GM12878 (cell line): Measurements from ENCODE around the gene CARMIL3. TPM values are rescaled to one million over a fixed set of nuclear protein-coding genes. Genes with fewer than 3 reads are reported as not detected.

ENCODE experiments used
- CHD4 ChIP-seq: fragments of 200-600 bp; sonication (generic); IDR thresholded peaks from 2 replicates; pipeline ENCODE4 v1.6.1; 2016; ENCODE audit warnings: mild to moderate bottlenecking
- HCFC1 ChIP-seq: fragments of 150-350 bp; IDR thresholded peaks from 2 replicates; pipeline ENCODE4 v1.6.1; 2014; ENCODE audit warnings: low read length
- SMARCA5 ChIP-seq: fragments of 450-650 bp; IDR thresholded peaks from 2 replicates; pipeline ENCODE4 v1.6.1; 2017; ENCODE audit warnings: mild to moderate bottlenecking
- polyA plus RNA-seq, 11 experiments: library from polyadenylated mRNA; depleted of rRNA in 4 of 11; unstranded in 6 of 11; stranded (reverse) in 5 of 11; fragments of >200 nt; fragmentation: Nextera tagmentation in 4 of 11; fragmentation: Illumina TruSeq in 1 of 11; extraction: Ambion mirVana in 4 of 11; extraction: Trizol in 1 of 11; gene quantifications; 1 replicate in 1 of 11; 2 replicates in 10 of 11; pipeline versions ENCODE4 v1.2.1 to v1.2.3, GENCODE V29; 2011 to 2016; ENCODE audit warnings: inconsistent platforms in 2 of 11, missing spikeins in 2 of 11, low read depth in 1 of 11
- total RNA-seq, 4 experiments: library from RNA; depleted of rRNA in 3 of 4; stranded (reverse); fragments of >200 nt in 3 of 4; fragmentation: Illumina TruSeq in 1 of 4; extraction: Trizol in 1 of 4; gene quantifications; 2 replicates each; pipeline versions ENCODE4 v1.2.1 to v1.2.3, GENCODE V29; 2013 to 2021
- TF ChIP-seq, protein P1 (sequence below): IDR thresholded peaks from 2 replicates; pipeline ENCODE4 v1.6.1; 2012; ENCODE audit warnings: mild to moderate bottlenecking, low read depth, low read length
- TF ChIP-seq, protein P2 (sequence below): fragments of 450-650 bp; IDR thresholded peaks from 2 replicates; pipeline ENCODE4 v1.6.1; 2017; ENCODE audit warnings: borderline replicate concordance

Gene CARMIL3
- total and polyA plus RNA-seq, 10 of the 15 experiments (the other 5 are each of a cell fraction or from before 2014, with no cell fraction given) = 0.09 to 0.32 (median 0.25) TPM; not detected in 3

DNA sequence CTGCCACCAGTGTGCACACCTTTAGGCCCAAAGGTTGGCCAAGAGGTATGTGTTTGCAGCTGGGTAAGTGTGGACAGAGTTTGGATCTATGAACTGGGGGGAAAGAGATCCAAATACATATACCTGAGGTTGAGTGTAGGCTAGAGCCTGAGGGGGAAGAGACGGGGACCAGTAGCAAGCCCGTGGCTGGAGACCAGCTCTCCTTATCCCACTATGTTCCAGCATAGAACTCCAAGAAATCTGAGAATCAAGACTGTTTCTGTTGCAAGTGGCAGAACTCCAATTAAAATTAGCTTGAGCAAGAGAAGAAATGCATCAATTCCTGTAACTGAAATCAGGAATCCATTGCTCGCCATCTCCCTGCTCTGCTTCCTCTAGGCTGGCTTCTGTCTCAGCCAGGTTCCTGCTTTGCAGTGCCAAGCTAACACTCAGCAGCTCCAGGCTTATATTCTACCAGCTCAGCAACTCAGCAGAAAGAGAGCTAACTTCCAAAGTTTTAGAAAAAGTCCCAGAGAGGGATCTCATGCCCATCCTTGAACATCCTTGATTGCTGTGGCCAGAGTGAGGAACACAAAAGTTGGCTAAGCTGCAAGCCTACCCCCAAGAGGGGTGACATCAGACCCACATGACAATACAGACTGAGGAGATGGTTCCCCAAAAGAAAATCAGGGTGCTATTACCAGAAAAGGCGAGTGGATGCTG is 40.8 kb downstream of the CARMIL3 start (continued):
- TF ChIP-seq, protein P1, sequence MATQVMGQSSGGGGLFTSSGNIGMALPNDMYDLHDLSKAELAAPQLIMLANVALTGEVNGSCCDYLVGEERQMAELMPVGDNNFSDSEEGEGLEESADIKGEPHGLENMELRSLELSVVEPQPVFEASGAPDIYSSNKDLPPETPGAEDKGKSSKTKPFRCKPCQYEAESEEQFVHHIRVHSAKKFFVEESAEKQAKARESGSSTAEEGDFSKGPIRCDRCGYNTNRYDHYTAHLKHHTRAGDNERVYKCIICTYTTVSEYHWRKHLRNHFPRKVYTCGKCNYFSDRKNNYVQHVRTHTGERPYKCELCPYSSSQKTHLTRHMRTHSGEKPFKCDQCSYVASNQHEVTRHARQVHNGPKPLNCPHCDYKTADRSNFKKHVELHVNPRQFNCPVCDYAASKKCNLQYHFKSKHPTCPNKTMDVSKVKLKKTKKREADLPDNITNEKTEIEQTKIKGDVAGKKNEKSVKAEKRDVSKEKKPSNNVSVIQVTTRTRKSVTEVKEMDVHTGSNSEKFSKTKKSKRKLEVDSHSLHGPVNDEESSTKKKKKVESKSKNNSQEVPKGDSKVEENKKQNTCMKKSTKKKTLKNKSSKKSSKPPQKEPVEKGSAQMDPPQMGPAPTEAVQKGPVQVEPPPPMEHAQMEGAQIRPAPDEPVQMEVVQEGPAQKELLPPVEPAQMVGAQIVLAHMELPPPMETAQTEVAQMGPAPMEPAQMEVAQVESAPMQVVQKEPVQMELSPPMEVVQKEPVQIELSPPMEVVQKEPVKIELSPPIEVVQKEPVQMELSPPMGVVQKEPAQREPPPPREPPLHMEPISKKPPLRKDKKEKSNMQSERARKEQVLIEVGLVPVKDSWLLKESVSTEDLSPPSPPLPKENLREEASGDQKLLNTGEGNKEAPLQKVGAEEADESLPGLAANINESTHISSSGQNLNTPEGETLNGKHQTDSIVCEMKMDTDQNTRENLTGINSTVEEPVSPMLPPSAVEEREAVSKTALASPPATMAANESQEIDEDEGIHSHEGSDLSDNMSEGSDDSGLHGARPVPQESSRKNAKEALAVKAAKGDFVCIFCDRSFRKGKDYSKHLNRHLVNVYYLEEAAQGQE = no peak
- TF ChIP-seq, protein P2, sequence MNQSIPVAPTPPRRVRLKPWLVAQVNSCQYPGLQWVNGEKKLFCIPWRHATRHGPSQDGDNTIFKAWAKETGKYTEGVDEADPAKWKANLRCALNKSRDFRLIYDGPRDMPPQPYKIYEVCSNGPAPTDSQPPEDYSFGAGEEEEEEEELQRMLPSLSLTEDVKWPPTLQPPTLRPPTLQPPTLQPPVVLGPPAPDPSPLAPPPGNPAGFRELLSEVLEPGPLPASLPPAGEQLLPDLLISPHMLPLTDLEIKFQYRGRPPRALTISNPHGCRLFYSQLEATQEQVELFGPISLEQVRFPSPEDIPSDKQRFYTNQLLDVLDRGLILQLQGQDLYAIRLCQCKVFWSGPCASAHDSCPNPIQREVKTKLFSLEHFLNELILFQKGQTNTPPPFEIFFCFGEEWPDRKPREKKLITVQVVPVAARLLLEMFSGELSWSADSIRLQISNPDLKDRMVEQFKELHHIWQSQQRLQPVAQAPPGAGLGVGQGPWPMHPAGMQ = no peak
- no peak for TF ChIP-seq SMARCA5
- no peak for TF ChIP-seq CHD4
- no peak for TF ChIP-seq HCFC1
